HG03060 (cell line): ENCODE data around the gene ZCCHC7.

Source experiments
- ATAC-seq: cut with Tn5 transposase; IDR thresholded peaks from one replicate; pipeline ENCODE4 v1.9.1; 2021; ENCODE audit warnings: low read depth, moderate number of reproducible peaks; ENCODE audit not compliant: unreplicated experiment

ZCCHC7 gene

DNA sequence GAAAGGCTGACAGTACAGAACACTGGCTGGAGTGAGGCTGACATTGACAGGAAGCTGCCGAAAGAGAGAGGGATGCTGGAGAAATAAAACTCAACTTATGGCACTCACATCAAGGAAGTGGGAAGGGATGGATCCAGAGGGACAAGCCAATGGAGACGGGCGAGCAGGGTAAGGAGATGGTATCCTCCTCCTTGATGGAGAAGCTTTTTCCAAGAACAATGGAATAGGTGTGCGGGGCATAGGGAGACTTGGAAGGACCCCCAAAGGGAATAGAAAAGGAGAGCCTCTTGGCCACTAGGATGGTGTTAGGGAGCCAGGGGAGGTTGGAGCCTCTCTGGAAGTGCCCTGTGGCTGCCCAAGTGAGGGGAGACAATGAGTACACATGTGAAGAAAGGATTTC, 243.8 kb downstream of the ZCCHC7 start:
- ATAC-seq: no peak

GRCh38 chr9:37364751-37365360, 244.5 kb downstream of the ZCCHC7 start:
- ATAC-seq: no peak

- peak; percentile 25 for ATAC-seq
Measured at GRCh38 chr9:37369671-37370070, 249.3 kb downstream of the ZCCHC7 start.

- ATAC-seq: no peak
Measured at GRCh38 chr9:37370282-37370681, 249.9 kb downstream of the ZCCHC7 start.

GRCh38 chr9:37370968-37371563, 250.7 kb downstream of the ZCCHC7 start:
- ATAC-seq: peak; percentile 47

DNA sequence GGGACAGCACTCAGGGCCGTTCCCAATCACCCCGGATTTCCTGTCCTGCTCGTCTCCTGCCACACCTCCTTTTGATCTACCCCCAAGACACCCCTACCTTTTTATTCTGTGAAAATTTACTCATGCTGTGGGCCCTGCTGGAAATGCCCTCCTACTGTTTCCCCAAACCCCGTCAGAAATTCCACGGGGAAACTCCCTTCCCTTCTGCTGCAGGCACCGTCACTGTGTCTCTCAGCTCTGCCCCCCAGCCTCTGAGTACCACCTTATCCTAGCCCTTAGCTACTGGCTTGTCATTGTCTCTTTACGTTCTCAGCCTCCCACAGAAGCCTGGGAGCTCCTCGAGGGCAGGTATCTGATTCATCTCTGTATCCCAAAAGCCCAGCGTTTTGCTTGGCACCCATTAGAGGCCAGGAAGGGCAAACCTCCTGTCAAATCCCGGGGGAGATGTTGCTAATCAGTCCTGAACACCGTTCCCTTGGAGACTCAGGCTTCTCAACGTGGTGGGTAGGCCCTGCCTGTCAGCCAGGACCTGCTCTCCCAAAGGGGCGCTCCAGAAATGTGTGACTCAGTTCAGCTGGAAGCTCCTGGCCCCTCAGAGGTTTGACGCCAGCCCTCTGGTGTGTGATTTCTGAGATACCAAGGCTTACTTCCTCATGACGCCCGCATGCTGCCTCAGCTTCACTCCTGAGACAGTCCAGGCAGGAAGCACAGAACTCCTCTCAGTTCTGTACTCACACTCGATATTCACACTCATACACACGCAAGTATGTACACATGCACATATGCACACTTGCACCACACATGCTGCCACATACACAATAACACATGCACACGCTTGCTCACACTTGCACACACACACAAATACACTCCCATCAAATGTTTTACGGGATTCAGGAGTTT, 251.4 kb downstream of the ZCCHC7 start:
- ATAC-seq: no peak

DNA sequence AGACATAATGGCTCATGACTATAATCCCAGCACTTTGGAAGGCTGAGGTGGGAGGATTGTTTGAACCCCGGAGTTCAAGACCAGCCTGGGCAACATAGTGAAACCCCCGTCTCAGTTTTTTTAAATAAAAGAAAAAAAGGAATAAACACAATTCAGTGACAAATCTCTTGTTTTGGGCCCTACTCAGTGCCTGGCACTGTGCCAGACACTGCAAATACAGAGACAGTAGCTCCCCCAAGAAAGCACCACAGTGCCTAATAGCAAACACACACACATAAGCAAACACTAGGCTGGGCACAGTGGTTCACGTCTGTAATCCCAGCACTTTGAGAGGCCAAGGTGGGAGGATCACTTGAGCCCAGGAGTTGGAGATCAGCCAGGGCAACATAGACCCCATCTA, 252.5 kb downstream of the ZCCHC7 start:
- ATAC-seq: no peak

DNA sequence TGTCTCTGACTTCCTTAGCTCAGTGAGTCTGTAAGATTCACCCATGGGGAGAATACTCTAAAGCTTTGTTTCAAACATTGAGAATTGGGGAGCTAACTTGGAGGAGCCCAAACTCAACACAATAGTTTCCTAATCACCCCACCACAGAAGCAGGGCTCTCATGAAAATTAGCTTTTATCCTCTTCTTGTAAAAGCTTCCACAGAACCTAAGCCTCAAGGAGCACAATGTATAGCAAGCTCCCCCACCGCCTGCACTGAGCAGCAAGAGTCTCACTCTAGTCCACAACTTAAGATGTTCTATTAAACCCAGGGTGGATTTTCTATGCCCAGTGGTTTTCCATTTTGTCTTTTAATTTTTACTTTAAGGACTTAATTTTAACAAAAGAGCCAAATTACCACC, 253.2 kb downstream of the ZCCHC7 start:
- ATAC-seq: no peak

GRCh38 chr9:37374892-37375291, 254.5 kb downstream of the ZCCHC7 start:
- peak; percentile 36 for ATAC-seq

- ATAC-seq: no peak
Measured at GRCh38 chr9:37377688-37378612, 257.6 kb downstream of the ZCCHC7 start.

- ATAC-seq: no peak
Measured at GRCh38 chr9:37378613-37379004, 258.2 kb downstream of the ZCCHC7 start.

DNA sequence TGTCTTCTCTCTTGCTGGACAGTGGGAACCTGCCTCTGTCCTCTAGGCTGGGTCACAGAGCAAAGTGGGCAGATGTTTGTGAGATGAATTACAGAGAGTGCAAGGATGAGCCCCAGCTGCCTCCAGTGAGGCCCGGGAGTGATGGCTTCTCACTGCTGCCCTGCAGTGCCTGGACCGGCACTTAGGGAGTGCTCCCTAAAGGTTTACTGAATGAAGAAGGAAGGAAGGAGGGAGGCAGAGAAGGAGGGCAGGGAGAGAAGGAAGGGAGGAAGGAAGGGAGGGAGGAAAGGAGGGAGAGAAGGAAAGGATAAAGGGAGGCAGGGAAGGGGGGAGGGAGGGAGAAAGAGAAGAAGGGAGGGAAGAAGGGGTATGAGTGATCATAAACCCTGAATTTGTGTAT, 259.5 kb downstream of the ZCCHC7 start:
- no peak for ATAC-seq

DNA sequence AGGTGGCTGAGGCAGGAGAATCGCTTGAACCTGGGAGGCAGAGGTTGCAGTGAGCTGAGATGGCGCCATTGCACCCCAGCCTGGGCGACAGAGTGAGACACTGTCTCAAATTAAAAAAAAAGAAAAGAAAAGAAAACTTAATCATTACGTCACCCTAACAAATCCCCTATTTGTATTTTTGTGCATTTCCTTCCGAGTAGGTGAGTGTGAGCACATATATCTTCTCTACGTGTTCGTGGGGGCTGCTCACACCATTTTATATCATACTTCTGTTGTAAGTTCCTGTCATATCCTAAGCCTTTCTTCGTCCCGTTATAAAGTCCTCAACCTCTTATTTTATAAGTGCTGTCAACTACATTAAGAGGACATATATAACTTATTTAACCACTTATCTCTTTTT, 260.2 kb downstream of the ZCCHC7 start:
- ATAC-seq: no peak

DNA sequence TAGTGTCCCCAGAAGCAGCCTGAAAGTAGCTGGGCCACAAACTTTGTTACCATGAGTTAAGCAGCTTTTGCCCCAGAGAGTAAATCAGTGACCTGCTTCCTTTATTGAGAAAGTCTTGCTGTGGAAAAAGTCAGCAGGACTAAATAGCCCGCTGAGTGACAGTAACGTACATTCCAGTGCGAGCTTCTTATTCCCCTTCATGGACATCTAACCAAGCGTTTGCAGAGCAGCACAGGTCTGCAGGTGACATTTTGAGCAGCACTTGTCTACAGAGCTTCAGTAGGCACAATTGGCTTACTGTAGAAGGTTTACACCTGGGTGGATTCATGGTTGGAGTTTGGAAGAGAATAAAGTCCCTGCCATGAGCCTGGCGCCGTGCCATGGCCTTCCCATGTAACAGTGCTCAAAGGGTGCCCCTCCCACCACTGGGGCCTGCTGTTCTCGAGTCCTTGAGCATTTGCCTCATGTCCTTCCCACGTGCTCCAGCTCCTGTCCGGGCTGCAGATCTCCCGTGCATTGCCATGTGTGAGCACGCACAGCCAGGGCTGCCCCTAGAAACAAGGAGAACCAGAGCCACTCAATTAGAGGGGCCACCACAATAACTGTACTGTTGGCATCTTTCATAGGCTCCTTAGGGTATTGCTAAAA, 260.8 kb downstream of the ZCCHC7 start:
- no peak for ATAC-seq

DNA sequence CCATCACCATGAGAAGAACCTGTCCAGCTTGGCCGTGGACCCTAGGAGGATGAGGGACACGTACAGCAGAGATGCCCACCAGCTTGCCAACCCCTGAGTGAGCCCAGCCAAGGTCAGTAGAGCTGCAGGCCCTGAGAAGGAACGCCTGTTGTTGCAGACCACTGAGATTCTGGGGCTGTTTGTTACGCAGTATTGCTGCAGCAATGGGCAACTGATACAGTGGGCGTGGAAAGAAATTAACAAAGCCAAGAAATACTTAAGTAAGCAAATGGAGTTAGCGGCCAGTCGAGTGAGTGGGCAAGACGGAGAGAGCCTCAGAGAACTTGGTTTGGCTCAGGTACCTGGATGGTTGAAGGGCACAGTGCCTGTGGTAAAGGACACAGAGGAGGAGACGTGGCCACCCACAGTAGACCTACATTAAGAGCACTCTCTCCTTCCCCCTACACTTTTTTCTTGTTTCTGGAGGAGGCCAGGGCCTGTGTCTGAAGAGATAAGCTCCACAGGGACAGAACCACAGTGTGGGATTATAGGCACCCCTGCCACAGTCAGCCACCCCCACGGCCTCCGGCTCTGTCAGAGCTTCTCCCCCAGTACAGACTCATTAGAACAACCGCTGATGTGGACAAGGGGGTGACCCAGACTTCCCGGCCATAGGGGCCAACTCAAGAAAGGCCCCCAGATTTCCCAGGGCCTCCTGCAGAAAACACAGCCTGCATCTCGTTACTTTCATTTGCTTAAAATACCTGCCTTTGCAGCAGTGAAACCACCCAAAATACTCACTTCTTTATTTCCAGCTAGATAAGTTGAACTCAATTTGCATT, 262.0 kb downstream of the ZCCHC7 start:
- no peak for ATAC-seq

DNA sequence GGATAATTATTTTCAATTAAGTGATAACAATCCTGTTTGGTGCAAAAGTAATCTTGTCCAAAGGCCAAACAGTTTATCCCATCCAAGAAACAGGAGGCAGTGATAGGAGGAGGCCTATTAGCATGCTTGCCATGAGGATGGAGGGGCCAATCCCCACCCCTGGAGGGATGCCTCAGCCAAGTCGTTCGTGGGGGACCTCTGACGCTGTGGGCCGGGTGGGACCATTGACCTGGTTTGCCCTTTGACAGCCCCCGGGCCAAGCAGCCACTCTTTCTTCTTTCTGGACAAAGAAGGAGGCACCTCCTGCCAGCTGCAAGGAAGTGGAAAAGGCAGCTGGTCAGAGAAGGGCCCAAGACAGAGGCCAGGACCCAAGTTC, 262.6 kb downstream of the ZCCHC7 start:
- no peak for ATAC-seq

DNA sequence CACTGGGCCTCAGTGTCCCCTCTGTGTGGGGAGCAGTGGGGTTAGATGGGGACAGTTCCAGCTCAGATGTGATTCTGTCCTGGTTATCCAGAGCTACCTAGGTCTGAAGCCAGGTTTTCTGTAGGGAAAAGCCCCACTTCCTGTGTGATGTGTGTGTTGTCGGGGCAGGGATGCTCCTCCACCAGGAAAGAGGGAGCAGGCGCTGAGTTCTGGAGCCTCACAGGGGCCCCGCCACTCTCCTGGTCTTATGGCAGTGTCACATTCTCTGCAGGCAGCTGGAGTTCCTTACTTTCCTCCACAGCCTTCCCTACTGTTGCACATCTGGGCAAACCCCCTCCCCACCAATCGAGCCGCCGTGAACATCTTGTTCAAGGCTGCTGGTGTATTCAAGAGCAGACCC, 263.0 kb downstream of the ZCCHC7 start:
- no peak for ATAC-seq

- no peak for ATAC-seq
Measured at GRCh38 chr9:37383876-37384746, 263.7 kb downstream of the ZCCHC7 start.
